NT2/D1 (cell line): ENCODE measurements around the gene PRICKLE1.

Experiments used
- SUZ12 ChIP-seq: IDR thresholded peaks from 2 replicates; pipeline ENCODE4 v1.6.1; 2011; ENCODE audit not compliant: insufficient read length, insufficient read depth; ENCODE audit errors: extremely low read depth
- YY1 ChIP-seq: IDR thresholded peaks from 2 replicates; pipeline ENCODE4 v1.6.1; 2011; ENCODE audit not compliant: insufficient read length, insufficient read depth
- ZNF274 ChIP-seq: IDR thresholded peaks from 2 replicates; pipeline ENCODE4 v1.6.1; 2011; ENCODE audit warnings: mild to moderate bottlenecking, low read depth, low read length

DNA sequence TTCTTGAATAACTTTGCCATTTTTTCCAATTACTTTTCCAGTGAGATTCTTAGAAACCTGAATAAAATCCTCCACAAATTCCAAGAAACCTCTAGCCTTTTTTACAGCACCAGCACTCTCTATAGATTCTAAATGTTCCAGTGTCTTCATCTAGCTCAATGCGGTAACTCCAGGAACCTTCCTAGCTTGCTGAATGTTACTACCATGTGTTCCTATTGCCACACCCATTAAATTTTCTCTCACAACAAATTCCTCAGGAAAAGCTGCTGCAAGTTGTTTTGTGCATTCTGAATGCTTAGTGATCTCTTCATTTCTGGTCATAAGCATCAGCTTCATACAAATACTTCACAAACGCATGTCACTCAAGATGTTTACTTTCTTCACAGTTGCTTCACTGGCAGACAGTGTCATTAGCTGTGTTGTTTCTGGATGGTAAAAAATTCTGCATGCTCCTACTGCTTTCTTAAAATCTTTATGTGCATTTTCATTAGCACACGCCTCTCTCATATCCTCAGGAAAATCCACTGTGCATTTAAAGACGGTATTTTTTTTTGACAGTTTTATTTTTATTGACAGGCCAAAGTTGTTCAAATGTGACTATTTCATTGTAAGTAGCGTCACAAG, 156.9 kb downstream of the PRICKLE1 start:
- TF ChIP-seq ZNF274 (no peak), SUZ12 (no peak), YY1 (no peak)
